GM18505 (cell line): ENCODE data around the gene ASIC4.

Source experiments
- ATAC-seq: cut with Tn5 transposase; IDR thresholded peaks from one replicate; pipeline ENCODE4 v1.9.1; 2021; ENCODE audit not compliant: unreplicated experiment
- POLR2A ChIP-seq: IDR thresholded peaks from 4 replicates; pipeline ENCODE4 v1.6.1; 2011; ENCODE audit warnings: borderline replicate concordance; ENCODE audit not compliant: insufficient read depth, insufficient read length; ENCODE audit errors: extremely low read depth

Gene ASIC4

GRCh38 chr2:219474285-219475060 lies 39.8 kb upstream of the ASIC4 start:
- no peak for TF ChIP-seq POLR2A
- ATAC-seq, result no peak

- ATAC-seq, result no peak
- no peak for TF ChIP-seq POLR2A
Observed at GRCh38 chr2:219475278-219475677, 39.0 kb upstream of the ASIC4 start.

GRCh38 chr2:219475697-219476651 lies 38.3 kb upstream of the ASIC4 start:
- TF ChIP-seq POLR2A, result no peak
- ATAC-seq, result no peak

- TF ChIP-seq POLR2A, result no peak
Observed at GRCh38 chr2:219476652-219477151, 37.6 kb upstream of the ASIC4 start.

GRCh38 chr2:219477179-219477578 lies 37.1 kb upstream of the ASIC4 start:
- TF ChIP-seq POLR2A, result no peak
- no peak for ATAC-seq

More at GRCh38 chr2:219476652-219477151, 37.6 kb upstream of the ASIC4 start:
- no peak for ATAC-seq

- TF ChIP-seq POLR2A, result no peak
- ATAC-seq, result no peak
Observed at GRCh38 chr2:219477815-219478214, 36.5 kb upstream of the ASIC4 start.

GRCh38 chr2:219478916-219479315 lies 35.4 kb upstream of the ASIC4 start:
- no peak for ATAC-seq
- TF ChIP-seq POLR2A, result no peak

- ATAC-seq, result no peak
- no peak for TF ChIP-seq POLR2A
Observed at GRCh38 chr2:219480004-219480403, 34.3 kb upstream of the ASIC4 start.

- ATAC-seq, result no peak
- TF ChIP-seq POLR2A, result no peak
Observed at GRCh38 chr2:219482674-219483405, 31.4 kb upstream of the ASIC4 start.

- ATAC-seq, result no peak
- no peak for TF ChIP-seq POLR2A
Observed at GRCh38 chr2:219483451-219484342, 30.6 kb upstream of the ASIC4 start.

- ATAC-seq, result no peak
- TF ChIP-seq POLR2A, result no peak
Observed at GRCh38 chr2:219484343-219485200, 29.7 kb upstream of the ASIC4 start.
